ENCODE measurements around the gene ARHGEF11. TPM values are rescaled to one million over a fixed set of nuclear protein-coding genes. Genes with fewer than 3 reads are reported as not detected.
A peak's percentile ranks its signal among the peaks of the same experiment; 100 is the strongest.

The ARHGEF11 gene
- total and polyA plus RNA-seq, 9 of the 15 experiments (the other 6 are each of a cell fraction or from before 2014, with no cell fraction given), result 0.14 to 15.5 (median 9.0) TPM

- no peak for TF ChIP-seq JUND (IDR thresholded peaks at IDR 0.05; ENCODE audit: borderline replicate concordance, low read depth, low read length)
- 0 out of 3 replicates have a peak, but pooled peaks have one; percentile 7 for TF ChIP-seq JUND (tag; IDR thresholded peaks at IDR 0.05; ENCODE audit: borderline replicate concordance, low read depth, low read length)
- TF ChIP-seq, protein P1, sequence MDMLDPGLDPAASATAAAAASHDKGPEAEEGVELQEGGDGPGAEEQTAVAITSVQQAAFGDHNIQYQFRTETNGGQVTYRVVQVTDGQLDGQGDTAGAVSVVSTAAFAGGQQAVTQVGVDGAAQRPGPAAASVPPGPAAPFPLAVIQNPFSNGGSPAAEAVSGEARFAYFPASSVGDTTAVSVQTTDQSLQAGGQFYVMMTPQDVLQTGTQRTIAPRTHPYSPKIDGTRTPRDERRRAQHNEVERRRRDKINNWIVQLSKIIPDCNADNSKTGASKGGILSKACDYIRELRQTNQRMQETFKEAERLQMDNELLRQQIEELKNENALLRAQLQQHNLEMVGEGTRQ (CRISPR knock-in tag; IDR thresholded peaks at IDR 0.05), result 0 out of 2 replicates have a peak, but pooled peaks have one; percentile 5
Observed at GRCh38 chr1:156959414-156959813, 86.1 kb downstream of the ARHGEF11 start (continued).

DNA sequence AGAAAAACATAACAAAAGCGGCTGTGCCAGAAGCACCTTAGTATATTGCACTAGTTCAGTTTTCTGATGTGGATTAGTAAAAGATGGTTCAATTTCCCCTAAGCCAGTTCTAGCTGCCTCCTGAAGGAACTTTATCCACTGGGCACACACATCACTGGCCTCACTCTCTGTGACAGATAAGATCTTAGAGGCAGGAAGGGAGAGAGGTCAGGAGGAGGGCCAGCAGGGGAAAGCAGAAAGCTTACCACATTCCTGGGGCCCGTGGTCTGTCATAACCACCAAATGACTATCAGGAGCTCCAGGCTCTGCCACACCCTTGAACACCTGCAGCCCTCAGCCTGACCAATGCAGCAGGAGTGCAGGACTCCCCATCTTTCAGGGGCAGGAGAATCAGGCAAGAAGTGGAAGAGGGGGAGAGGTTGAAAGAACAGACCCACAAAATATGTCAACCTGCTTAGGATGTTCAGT, 87.3 kb downstream of the ARHGEF11 start:
- Histone ChIP-seq H3K9ac (ENCODE audit: insufficient read depth in 1 of 2, low read depth in 2 of 2, low read length in 2 of 2) (no peak overlapping the region; a peak in 1 of 4 replicates), H3K9me1 (ENCODE audit: control insufficient read depth, insufficient read depth, low read length) (no peaks in the 10 kb centered on the region), H3K4me3 (no peak overlapping the region), H3K27ac (ENCODE audit: extremely low read depth, low read depth, low read length) (peak overlapping the region; percentile 57), H4K20me1 (replicated peaks; ENCODE audit: control insufficient read depth, insufficient read depth, low read length) (no peaks in the 10 kb centered on the region), H3K36me3 (ENCODE audit: control insufficient read depth, insufficient read depth, low read length) (peaks cover 60% of the 10 kb centered on the region; the same call in 2 of the 3 replicates), H3K4me1 (replicated peaks in 1 of 2; ENCODE audit: control insufficient read depth in 2 of 2, insufficient read depth in 2 of 2, low read length in 2 of 2) (peaks cover 15 to 41% of the 10 kb centered on the region in 2 experiments), H3K27me3 (ENCODE audit: control insufficient read depth in 2 of 2, insufficient read depth in 2 of 2, low read length in 2 of 2) (no peaks in the 10 kb centered on the region), H2AFZ (ENCODE audit: low read depth, low read length) (peak overlapping the region; percentile 7; the same call in 1 of the 2 replicates), H3K79me2 (ENCODE audit: control insufficient read depth, insufficient read depth, low read length) (no peaks in the 10 kb centered on the region), H3K9me3 (replicated peaks; ENCODE audit: control insufficient read depth, insufficient read depth, low read depth, low read length) (no peaks in the 10 kb centered on the region), H3K4me2 (ENCODE audit: insufficient read depth, low read length) (peak overlapping the region; percentile 62)
- peak; percentile 92 to 95 (median 94) for DNase-seq (ENCODE audit: extremely low read depth in 1 of 4, low spot score in 3 of 4)
- peak; percentile 92 for ATAC-seq
- 0% methylated on average over 2 of the region's 2 CpGs for WGBS (ENCODE audit: insufficient coverage, low coverage, missing lambda C conversion rate)
- CTCF ChIA-PET (ENCODE audit: low intra/inter-chr PET ratio), result no interaction called here
- in situ Hi-C loops (cut with MboI) (loop anchor here (10.0 kb wide), 1 partner anchor 197 kb away; no protein-coding TSS in a partner anchor), intact Hi-C loops (cut with micrococcal nuclease) (loop anchor here (2.0 kb wide), 2 partner anchors 29 to 39 kb away; no protein-coding TSS in a partner anchor)
- POLR2A ChIA-PET, result interaction anchor here (0.5 to 3.3 kb wide), 7 partner anchors 10 to 117 kb away, joined by 3 to 26 read pairs (median 3); no protein-coding TSS in a partner anchor
- BruUV-seq (replicated peaks), result no TSS peak
- FAIRE-seq, result peak; percentile 93
- TF ChIP-seq PRMT5 (CRISPR knock-in tag; IDR thresholded peaks at IDR 0.05), result no peak
- peak; percentile 95; the same call in 1 of the 2 replicates for TF ChIP-seq ZBTB1 (CRISPR knock-in tag; IDR thresholded peaks at IDR 0.05; ENCODE audit: borderline replicate concordance, low read depth)
- TF ChIP-seq ZNF395 (CRISPR knock-in tag; IDR thresholded peaks at IDR 0.05), result peak; percentile 98
- TF ChIP-seq, protein P2, sequence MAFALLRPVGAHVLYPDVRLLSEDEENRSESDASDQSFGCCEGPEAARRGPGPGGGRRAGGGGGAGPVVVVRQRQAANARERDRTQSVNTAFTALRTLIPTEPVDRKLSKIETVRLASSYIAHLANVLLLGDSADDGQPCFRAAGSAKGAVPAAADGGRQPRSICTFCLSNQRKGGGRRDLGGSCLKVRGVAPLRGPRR (CRISPR knock-in tag; IDR thresholded peaks at IDR 0.05), result 0 out of 2 replicates have a peak, but pooled peaks have one; percentile 57
- peak; percentile 41; the same call in 1 of the 2 replicates for TF ChIP-seq GABPA (tag; conservative IDR thresholded peaks at IDR 0.05; ENCODE audit: low read depth)
- no peak for TF ChIP-seq ZNF830 (CRISPR knock-in tag; IDR thresholded peaks at IDR 0.05)
- peak; percentile 93 for TF ChIP-seq SMARCE1 (IDR thresholded peaks at IDR 0.05)
- TF ChIP-seq, protein P3, sequence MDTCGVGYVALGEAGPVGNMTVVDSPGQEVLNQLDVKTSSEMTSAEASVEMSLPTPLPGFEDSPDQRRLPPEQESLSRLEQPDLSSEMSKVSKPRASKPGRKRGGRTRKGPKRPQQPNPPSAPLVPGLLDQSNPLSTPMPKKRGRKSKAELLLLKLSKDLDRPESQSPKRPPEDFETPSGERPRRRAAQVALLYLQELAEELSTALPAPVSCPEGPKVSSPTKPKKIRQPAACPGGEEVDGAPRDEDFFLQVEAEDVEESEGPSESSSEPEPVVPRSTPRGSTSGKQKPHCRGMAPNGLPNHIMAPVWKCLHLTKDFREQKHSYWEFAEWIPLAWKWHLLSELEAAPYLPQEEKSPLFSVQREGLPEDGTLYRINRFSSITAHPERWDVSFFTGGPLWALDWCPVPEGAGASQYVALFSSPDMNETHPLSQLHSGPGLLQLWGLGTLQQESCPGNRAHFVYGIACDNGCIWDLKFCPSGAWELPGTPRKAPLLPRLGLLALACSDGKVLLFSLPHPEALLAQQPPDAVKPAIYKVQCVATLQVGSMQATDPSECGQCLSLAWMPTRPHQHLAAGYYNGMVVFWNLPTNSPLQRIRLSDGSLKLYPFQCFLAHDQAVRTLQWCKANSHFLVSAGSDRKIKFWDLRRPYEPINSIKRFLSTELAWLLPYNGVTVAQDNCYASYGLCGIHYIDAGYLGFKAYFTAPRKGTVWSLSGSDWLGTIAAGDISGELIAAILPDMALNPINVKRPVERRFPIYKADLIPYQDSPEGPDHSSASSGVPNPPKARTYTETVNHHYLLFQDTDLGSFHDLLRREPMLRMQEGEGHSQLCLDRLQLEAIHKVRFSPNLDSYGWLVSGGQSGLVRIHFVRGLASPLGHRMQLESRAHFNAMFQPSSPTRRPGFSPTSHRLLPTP (IDR thresholded peaks at IDR 0.05; ENCODE audit: borderline replicate concordance, extremely low read depth, insufficient read length), result no peak
- no peak for TF ChIP-seq RHOXF2B (CRISPR knock-in tag; conservative IDR thresholded peaks at IDR 0.05)
- TF ChIP-seq ILK (tag; IDR thresholded peaks at IDR 0.05; ENCODE audit: borderline replicate concordance, low read depth), result no peak
- TF ChIP-seq SMAD3 (CRISPR knock-in tag; conservative IDR thresholded peaks at IDR 0.05), result 0 out of 2 replicates have a peak, but pooled peaks have one; percentile 67
- TF ChIP-seq SMARCA4 (IDR thresholded peaks at IDR 0.05), result peak; percentile 96

Measured in K562 (cell line).